Breast epithelium (tissue), 3 donors: Measurements from ENCODE around the gene DUS1L.

Experiments
- CTCF ChIP-seq, 3 donors: fragments of 450-650 bp; IDR thresholded peaks; one replicate each; pipeline ENCODE4 v1.5.1; 2016 to 2017; ENCODE audit warnings: antibody characterized with exemption in 3 of 3, mild to moderate bottlenecking in 3 of 3, moderate library complexity in 3 of 3
- POLR2A ChIP-seq: fragments of 450-650 bp; IDR thresholded peaks from one replicate; pipeline ENCODE4 v1.6.1; 2016; ENCODE audit warnings: antibody characterized with exemption, mild to moderate bottlenecking, moderate library complexity

- TF ChIP-seq CTCF (IDR thresholded peaks at IDR 0.05) (peak in 2 of 3 donors; percentile 9 to 44), POLR2A (no peak)
These were observed 45.7 kb downstream of the DUS1L start for GRCh38 chr17:82019690-82020571.
